H1 (cell line): ENCODE measurements around the gene TMEM178B. TPM values are rescaled to one million over a fixed set of nuclear protein-coding genes. Genes with fewer than 3 reads are reported as not detected.

ENCODE experiments used
- CHD1 ChIP-seq: IDR thresholded peaks from 2 replicates; pipeline ENCODE4 v1.6.1; 2012; ENCODE audit warnings: low read depth, low read length, improper control_type of control experiment
- NANOG ChIP-seq: IDR thresholded peaks from 2 replicates; pipeline ENCODE4 v1.6.1; 2011; ENCODE audit warnings: low read length, low read depth, mild to moderate bottlenecking, inconsistent platforms; ENCODE audit not compliant: insufficient read depth, poor library complexity, severe bottlenecking
- SAP30 ChIP-seq: fragments of 300-600 bp; sonication (generic); IDR thresholded peaks from 2 replicates; pipeline ENCODE4 v1.7.1; 2012; ENCODE audit warnings: low read length, moderate library complexity, mild to moderate bottlenecking, inconsistent platforms; ENCODE audit not compliant: insufficient read depth, insufficient replicate concordance
- TCF12 ChIP-seq: IDR thresholded peaks from 2 replicates; pipeline ENCODE4 v1.6.1; 2011; ENCODE audit warnings: low read depth, mild to moderate bottlenecking, low read length
- polyA plus RNA-seq, 7 experiments: library from polyadenylated mRNA; depleted of rRNA in 3 of 7; stranded (reverse) in 5 of 7; unstranded in 2 of 7; fragments of >200 nt in 5 of 7; fragments of 200-250 nt in 2 of 7; gene quantifications; 1 replicate in 5 of 7; 2 replicates in 1 of 7; 4 replicates in 1 of 7; pipeline versions ENCODE4 v1.2.1 to v1.2.3, GENCODE V29; 2011 to 2013; ENCODE audit warnings: missing spikeins in 2 of 7, mixed read lengths in 2 of 7
- total RNA-seq: library from RNA; stranded (reverse); fragmentation: NEBNext Ultra II Directional; extraction: Animal tissue kit (Norgen Biotek cat#: 25700); gene quantifications from 2 replicates; pipeline ENCODE4 v1.2.1, GENCODE V29; 2021

Gene TMEM178B
- total and polyA plus RNA-seq, 2 of the 8 experiments (the other 6 are each of a cell fraction or from before 2014, with no cell fraction given): 5.3 to 18.1 TPM

DNA sequence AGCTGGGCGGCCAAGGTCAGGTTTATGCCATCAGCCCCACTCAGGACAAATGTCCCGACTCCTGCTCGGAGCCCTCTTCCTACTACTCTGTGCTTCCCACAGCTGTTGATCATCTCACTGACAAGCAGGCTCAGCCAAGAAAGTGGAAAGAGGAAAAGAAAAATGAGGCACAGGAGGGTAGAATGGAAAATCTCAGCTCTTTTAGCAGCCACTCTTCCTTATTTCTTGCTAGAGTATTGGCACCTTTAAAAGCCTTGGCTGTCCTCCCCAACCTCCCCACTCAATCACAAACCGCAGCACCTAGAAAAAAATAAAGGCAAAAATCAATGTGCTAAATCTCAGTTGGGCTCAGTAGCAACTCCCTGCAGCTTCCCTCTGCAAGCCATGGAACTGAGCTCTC lies 442.1 kb downstream of the TMEM178B start (continued):
- TF ChIP-seq NANOG: no peak
- TF ChIP-seq CHD1: no peak
- no peak for TF ChIP-seq TCF12
- TF ChIP-seq SAP30: no peak
